Activated CD8-positive, alpha-beta memory T cell treated with anti-CD3 and anti-CD28 coated beads for 36 hours (primary cell): ENCODE measurements around the gene PTK7. TPM values are rescaled to one million over a fixed set of nuclear protein-coding genes. Genes with fewer than 3 reads are reported as not detected.

Experiments used
- CTCF ChIA-PET: fragments of 350-600 bp; sonication (Branson Sonifier 250); formaldehyde crosslinking; loops from one replicate; lab custom pipeline; 2021; ENCODE audit warnings: antibody characterized with exemption; lab: Charles Lee
- POLR2A ChIA-PET: fragments of 350-600 bp; sonication (Branson Sonifier 250); formaldehyde crosslinking; loops from one replicate; lab custom pipeline; 2021; ENCODE audit warnings: antibody characterized with exemption; lab: Charles Lee
- total RNA-seq, 2 experiments: library from RNA; stranded (reverse); gene quantifications; one replicate each; pipeline ENCODE4 v1.2.3, GENCODE V29; 2021

PTK7 gene
- total RNA-seq, 2 experiments from 2014 or later: 1.2 to 1.6 TPM

DNA sequence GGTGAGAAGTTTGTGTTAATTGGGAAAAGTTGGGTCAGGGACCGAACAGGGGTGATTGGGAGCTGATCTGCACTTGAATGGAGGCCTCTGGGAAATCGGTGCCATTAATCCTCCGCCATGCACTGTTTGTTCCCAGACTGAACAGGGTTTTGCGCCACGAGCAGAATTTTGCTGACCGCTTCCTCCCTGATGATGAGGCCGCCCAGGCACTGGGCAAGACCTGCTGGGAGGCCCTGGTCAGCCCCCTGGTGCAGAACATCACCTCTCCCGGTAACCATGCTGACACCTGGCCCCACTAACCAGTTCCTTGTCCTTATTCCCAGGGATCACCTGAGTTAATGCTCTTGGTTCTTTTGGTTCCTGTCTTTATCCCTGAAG is 127.6 kb downstream of the PTK7 start:
- ChIA-PET POLR2A (no interaction called here), CTCF (no interaction called here)

DNA sequence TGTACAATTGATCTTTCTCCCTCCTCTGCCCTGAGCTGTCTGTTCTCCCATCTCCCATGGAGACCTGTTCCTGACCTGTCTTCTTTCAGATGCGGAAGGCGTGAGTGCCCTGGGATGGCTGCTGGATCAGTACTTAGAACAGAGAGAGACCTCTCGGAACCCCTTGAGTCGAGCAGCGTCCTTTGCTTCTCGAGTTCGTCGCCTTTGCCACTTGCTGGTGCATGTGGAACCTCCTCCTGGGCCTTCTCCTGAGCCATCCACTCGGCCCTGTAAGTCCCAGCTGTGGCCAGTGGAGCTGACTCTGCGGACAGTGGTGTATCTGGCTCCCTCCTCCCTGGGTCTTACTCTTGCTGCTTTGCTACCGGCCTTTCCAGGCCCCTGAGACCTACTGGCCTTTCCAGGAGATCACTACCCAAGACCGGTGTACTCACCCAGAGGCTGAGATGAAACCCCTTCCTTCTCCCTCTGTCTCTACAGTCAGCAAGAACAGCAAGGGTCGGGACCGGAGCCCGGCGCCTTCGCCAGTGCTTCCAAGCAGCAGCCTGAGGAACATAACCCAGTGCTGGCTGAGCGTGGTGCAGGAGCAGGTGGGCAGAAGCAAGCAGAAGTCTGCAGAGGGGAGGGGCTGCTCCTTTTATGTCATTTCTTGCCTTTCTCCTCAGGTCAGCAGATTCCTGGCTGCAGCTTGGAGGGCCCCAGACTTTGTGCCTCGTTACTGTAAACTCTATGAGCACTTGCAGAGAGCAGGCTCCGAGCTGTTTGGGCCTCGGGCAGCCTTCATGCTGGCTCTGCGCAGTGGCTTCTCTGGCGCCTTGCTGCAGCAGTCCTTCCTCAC is 128.4 kb downstream of the PTK7 start:
- ChIA-PET CTCF (no interaction called here), POLR2A (no interaction called here)

DNA sequence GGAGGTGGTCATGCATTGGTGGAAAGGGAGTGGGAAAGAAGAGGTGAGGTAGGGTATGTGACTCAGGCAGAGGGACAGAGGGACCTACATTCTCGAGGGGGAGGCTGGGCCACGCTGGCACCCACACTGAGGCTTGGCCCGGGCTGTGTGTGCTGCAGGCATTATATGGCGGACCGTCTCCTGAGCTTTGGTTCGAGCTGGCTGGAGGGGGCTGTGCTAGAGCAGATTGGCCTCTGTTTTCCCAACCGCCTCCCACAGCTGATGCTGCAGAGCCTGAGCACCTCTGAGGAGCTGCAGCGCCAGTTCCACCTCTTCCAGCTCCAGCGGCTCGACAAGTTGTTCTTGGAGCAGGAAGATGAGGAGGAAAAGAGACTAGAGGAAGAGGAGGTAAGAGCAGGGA is 129.7 kb downstream of the PTK7 start:
- ChIA-PET POLR2A (no interaction called here), CTCF (no interaction called here)

DNA sequence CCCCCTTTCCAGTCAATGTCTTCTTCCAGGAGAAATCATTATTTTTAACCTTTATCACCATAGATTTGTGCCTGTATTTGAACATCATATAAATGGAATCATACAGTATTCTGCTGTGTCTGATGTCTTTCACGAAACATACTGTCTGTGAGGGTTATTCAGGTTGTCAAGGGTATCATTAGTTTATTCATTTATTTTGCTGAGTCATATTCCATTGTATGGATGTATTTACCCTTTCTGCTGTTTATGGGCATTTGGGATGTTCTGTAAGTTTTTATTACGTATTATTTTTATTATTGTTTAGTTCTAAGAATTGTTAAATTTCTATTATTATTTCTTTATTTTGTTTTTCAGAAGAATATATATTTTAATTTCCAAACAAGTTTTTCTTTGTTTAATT is 131.2 kb downstream of the PTK7 start:
- CTCF ChIA-PET: no interaction called here
- POLR2A ChIA-PET: no interaction called here

Other genes starting within 250 kb of the PTK7 start
- 100 to 1,000 TPM; 205 to 206 TPM for gene RPL7L1, start 196.7 kb upstream of the PTK7 start, total RNA-seq
- gene PTCRA, start 160.3 kb upstream of the PTK7 start, total RNA-seq: not detected
- gene CNPY3, start 146.8 kb upstream of the PTK7 start, total RNA-seq: 10 to 100 TPM; 48.8 to 50.2 TPM
- gene GNMT, start 115.6 kb upstream of the PTK7 start, total RNA-seq: under 1 TPM; 0.23 to 0.59 TPM
- 10 to 100 TPM; 18.9 to 19.4 TPM for gene PEX6, start 97.1 kb upstream of the PTK7 start, total RNA-seq
- 10 to 100 TPM; 50.3 to 52.1 TPM for gene PPP2R5D, start 91.7 kb upstream of the PTK7 start, total RNA-seq
- gene MEA1, start 62.4 kb upstream of the PTK7 start, total RNA-seq: 100 to 1,000 TPM; 105 to 109 TPM
- gene KLHDC3, start 62.1 kb upstream of the PTK7 start, total RNA-seq: 10 to 100 TPM; 71.1 to 71.4 TPM
- 100 to 1,000 TPM; 101 to 103 TPM for gene RRP36, start 54.7 kb upstream of the PTK7 start, total RNA-seq
- gene CUL7, start 22.5 kb upstream of the PTK7 start, total RNA-seq: 10 to 100 TPM; 11.6 to 11.7 TPM
- gene MRPL2, start 16.9 kb upstream of the PTK7 start, total RNA-seq: 100 to 1,000 TPM in 1 of 2 experiments, 10 to 100 TPM in 1; 97.2 to 108 TPM
- 1 to 10 TPM; 7.4 to 8.2 TPM for gene KLC4, start 16.7 kb upstream of the PTK7 start, total RNA-seq
- gene SRF, start 95.0 kb downstream of the PTK7 start, total RNA-seq: 10 to 100 TPM; 52.0 to 54.2 TPM
- 10 to 100 TPM; 32.9 to 34.9 TPM for gene CUL9, start 105.9 kb downstream of the PTK7 start, total RNA-seq
- gene DNPH1, start 153.2 kb downstream of the PTK7 start, total RNA-seq: 10 to 100 TPM; 66.1 to 68.2 TPM
- under 1 TPM; 0.65 to 0.67 TPM for gene TTBK1, start 167.2 kb downstream of the PTK7 start, total RNA-seq
- gene SLC22A7, start 221.9 kb downstream of the PTK7 start, total RNA-seq: not detected
- 1 to 10 TPM in 1 of 2 experiments, under 1 TPM in 1; 0.88 to 1.2 TPM for gene CRIP3, start 232.5 kb downstream of the PTK7 start, total RNA-seq